ENCODE measurements around the gene NEXN. TPM values are rescaled to one million over a fixed set of nuclear protein-coding genes. Genes with fewer than 3 reads are reported as not detected.
A peak's percentile ranks its signal among the peaks of the same experiment; 100 is the strongest.

The NEXN gene
- total and polyA plus RNA-seq, 2 donors (not counting 1 experiment from before 2014, with no cell fraction given) = 0.07 to 0.81 TPM

- H4K20me1 ChIP-seq (ENCODE audit: control insufficient read depth, insufficient read depth, low read length, poor library complexity, severe bottlenecking) = no peaks in the 10 kb centered on the region
- WGBS (ENCODE audit: insufficient coverage) = no CpG with 5 or more reads among the region's 1 CpG
- no peaks in the 10 kb centered on the region for H3K27me3 ChIP-seq (replicated peaks in 1 of 4; ENCODE audit: control extremely low read depth in 1 of 4, control insufficient read depth in 3 of 4, insufficient read depth in 4 of 4, low read length in 3 of 4)
- H3K4me3 ChIP-seq (ENCODE audit: control extremely low read depth in 1 of 5, extremely low read depth in 1 of 5, insufficient read depth in 1 of 5, low read depth in 2 of 5, low read length in 4 of 5) = no peak overlapping the region
- Mint-ChIP-seq H3K4me3 (no peak overlapping the region), H3K27me3 (no peaks in the 10 kb centered on the region), H3K9me3 (ENCODE audit: insufficient read depth) (no peaks in the 10 kb centered on the region), H3K27ac (no peak overlapping the region), H3K4me1 (peaks cover 2% of the 10 kb centered on the region)
- H3K9me3 ChIP-seq (ENCODE audit: control extremely low read depth in 1 of 3, control insufficient read depth in 2 of 3, insufficient read depth in 1 of 3, low read length in 2 of 3) = no peaks in the 10 kb centered on the region
- DNase-seq = no peak
- H3K79me2 ChIP-seq (ENCODE audit: control insufficient read depth, insufficient read depth, low read length) = peaks cover 4% of the 10 kb centered on the region
- H2AFZ ChIP-seq (ENCODE audit: insufficient read depth, low read depth, low read length, poor library complexity, severe bottlenecking) = no peak overlapping the region
- peaks cover 12% of the 10 kb centered on the region in 2 donors for H3K4me1 ChIP-seq (ENCODE audit: control insufficient read depth in 2 of 2, insufficient read depth in 2 of 2, low read length in 2 of 2)
- no peak overlapping the region for H3K4me2 ChIP-seq (replicated peaks; ENCODE audit: low read depth, low read length, poor library complexity, severe bottlenecking)
- peaks cover 2 to 9% of the 10 kb centered on the region in 2 experiments for H3K36me3 ChIP-seq (replicated peaks in 1 of 2; ENCODE audit: control extremely low read depth in 1 of 2, control insufficient read depth in 1 of 2, extremely low read depth in 1 of 2, insufficient read depth in 2 of 2, low read length in 1 of 2)
- POLR2A ChIA-PET = no interaction called here
- TF ChIP-seq, protein P1, sequence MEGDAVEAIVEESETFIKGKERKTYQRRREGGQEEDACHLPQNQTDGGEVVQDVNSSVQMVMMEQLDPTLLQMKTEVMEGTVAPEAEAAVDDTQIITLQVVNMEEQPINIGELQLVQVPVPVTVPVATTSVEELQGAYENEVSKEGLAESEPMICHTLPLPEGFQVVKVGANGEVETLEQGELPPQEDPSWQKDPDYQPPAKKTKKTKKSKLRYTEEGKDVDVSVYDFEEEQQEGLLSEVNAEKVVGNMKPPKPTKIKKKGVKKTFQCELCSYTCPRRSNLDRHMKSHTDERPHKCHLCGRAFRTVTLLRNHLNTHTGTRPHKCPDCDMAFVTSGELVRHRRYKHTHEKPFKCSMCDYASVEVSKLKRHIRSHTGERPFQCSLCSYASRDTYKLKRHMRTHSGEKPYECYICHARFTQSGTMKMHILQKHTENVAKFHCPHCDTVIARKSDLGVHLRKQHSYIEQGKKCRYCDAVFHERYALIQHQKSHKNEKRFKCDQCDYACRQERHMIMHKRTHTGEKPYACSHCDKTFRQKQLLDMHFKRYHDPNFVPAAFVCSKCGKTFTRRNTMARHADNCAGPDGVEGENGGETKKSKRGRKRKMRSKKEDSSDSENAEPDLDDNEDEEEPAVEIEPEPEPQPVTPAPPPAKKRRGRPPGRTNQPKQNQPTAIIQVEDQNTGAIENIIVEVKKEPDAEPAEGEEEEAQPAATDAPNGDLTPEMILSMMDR (IDR thresholded peaks at IDR 0.05) = no peak
- TF ChIP-seq EZH2 (IDR thresholded peaks at IDR 0.05; ENCODE audit: borderline replicate concordance, insufficient read depth, low read depth, low read length, poor library complexity, severe bottlenecking) = no peak
- no peak for ATAC-seq (ENCODE audit: low read depth)
- H3K27ac ChIP-seq (ENCODE audit: low read length in 2 of 2) = no peak overlapping the region
- intact Hi-C loops (cut with micrococcal nuclease) = no loop called here
- H3K9ac ChIP-seq (ENCODE audit: low read length) = no peak overlapping the region
- CTCF ChIA-PET = no interaction called here
These were observed 42.5 kb upstream of the NEXN start for GRCh38 chr1:77845951-77846350.

DNA sequence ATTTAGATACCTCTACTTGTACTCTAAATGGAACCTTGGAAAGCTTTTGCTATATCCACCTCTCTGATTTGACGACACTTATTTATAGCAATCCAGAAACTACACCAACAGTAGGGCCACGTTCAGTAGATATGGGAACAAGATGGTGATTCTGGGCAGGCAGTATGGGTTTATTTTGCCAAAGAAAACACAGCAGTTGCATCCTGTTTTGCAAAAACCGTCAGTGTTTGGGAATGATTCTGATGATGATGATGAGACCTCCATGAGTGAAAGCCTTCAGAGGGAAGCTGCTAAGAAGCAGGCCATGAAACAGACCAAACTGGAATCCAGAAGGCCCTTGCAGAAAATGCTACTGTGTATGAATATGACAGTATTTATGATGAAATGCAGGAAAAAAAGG is 41.5 kb upstream of the NEXN start:
- peak overlapping the region; percentile 45 for H3K4me2 ChIP-seq (replicated peaks; ENCODE audit: low read depth, low read length, poor library complexity, severe bottlenecking)
- CTCF ChIA-PET = no interaction called here

More for the DNA sequence above, 41.5 kb upstream of the NEXN start:
- no peak overlapping the region for H3K9ac ChIP-seq (ENCODE audit: low read length)
- H3K27ac ChIP-seq (ENCODE audit: low read length in 2 of 2) = no peak overlapping the region
- H3K79me2 ChIP-seq (ENCODE audit: control insufficient read depth, insufficient read depth, low read length) = peaks cover 4% of the 10 kb centered on the region
- Mint-ChIP-seq H3K27ac (no peak overlapping the region), H3K4me3 (no peak overlapping the region), H3K27me3 (no peaks in the 10 kb centered on the region), H3K9me3 (ENCODE audit: insufficient read depth) (no peaks in the 10 kb centered on the region), H3K4me1 (peaks cover 2% of the 10 kb centered on the region)
- H4K20me1 ChIP-seq (ENCODE audit: control insufficient read depth, insufficient read depth, low read length, poor library complexity, severe bottlenecking) = no peaks in the 10 kb centered on the region
- no peak overlapping the region for H2AFZ ChIP-seq (ENCODE audit: insufficient read depth, low read depth, low read length, poor library complexity, severe bottlenecking)
- no peak for ATAC-seq (ENCODE audit: low read depth)
- WGBS (ENCODE audit: insufficient coverage) = 50% methylated on average over 1 of the region's 3 CpGs
- no peaks in the 10 kb centered on the region for H3K9me3 ChIP-seq (ENCODE audit: control extremely low read depth in 1 of 3, control insufficient read depth in 2 of 3, insufficient read depth in 1 of 3, low read length in 2 of 3)
- H3K4me1 ChIP-seq (ENCODE audit: control insufficient read depth in 2 of 2, insufficient read depth in 2 of 2, low read length in 2 of 2) = peaks cover 12% of the 10 kb centered on the region in 2 donors
- H3K4me3 ChIP-seq (ENCODE audit: control extremely low read depth in 1 of 5, extremely low read depth in 1 of 5, insufficient read depth in 1 of 5, low read depth in 2 of 5, low read length in 4 of 5) = no peak overlapping the region
- no peaks in the 10 kb centered on the region for H3K27me3 ChIP-seq (replicated peaks in 1 of 4; ENCODE audit: control extremely low read depth in 1 of 4, control insufficient read depth in 3 of 4, insufficient read depth in 4 of 4, low read length in 3 of 4)
- TF ChIP-seq EZH2 (IDR thresholded peaks at IDR 0.05; ENCODE audit: borderline replicate concordance, insufficient read depth, low read depth, low read length, poor library complexity, severe bottlenecking) = no peak
- TF ChIP-seq, protein P1 (IDR thresholded peaks at IDR 0.05) = no peak
- intact Hi-C loops (cut with micrococcal nuclease) = no loop called here
- H3K36me3 ChIP-seq (replicated peaks in 1 of 2; ENCODE audit: control extremely low read depth in 1 of 2, control insufficient read depth in 1 of 2, extremely low read depth in 1 of 2, insufficient read depth in 2 of 2, low read length in 1 of 2) = peaks cover 2 to 9% of the 10 kb centered on the region in 2 experiments
- POLR2A ChIA-PET = no interaction called here
- no peak for DNase-seq

Measured in B cell (primary cell).